HG02885 (cell line): ENCODE data around the gene EPG5.
A peak's percentile ranks its signal among the peaks of the same experiment; 100 is the strongest.
"Not testable (repeated sequence)": the region's sequence is repeated elsewhere in the genome, so short reads cannot be mapped to it uniquely, and the experiment has no call there.

Experiments
- ATAC-seq: cut with Tn5 transposase; IDR thresholded peaks from one replicate; pipeline ENCODE4 v1.9.1; 2021; ENCODE audit warnings: mild to moderate bottlenecking; ENCODE audit not compliant: unreplicated experiment, poor library complexity

The EPG5 gene

DNA sequence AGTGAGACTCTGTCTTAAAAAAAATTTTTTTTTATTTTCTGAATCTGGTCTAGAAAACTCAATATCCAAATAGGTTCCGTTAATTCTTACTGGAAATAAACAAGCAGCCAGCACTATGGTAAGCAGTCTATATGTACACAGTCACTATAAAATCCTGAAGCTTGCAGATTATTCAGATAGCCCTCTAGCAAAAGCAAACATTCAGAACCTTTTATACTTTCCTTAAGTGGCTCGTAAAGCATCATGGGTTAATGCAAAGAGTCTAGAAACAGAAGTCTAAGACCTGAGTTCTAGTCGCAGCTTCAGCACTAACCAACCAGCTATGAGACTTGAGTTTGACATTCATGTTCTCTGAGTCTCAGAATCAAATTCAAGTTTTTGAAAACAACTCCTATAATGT lies 89.7 kb downstream of the EPG5 start:
- ATAC-seq, result no peak

GRCh38 chr18:45876161-45876560 lies 91.0 kb downstream of the EPG5 start:
- no peak for ATAC-seq

GRCh38 chr18:45874491-45875184 lies 92.5 kb downstream of the EPG5 start:
- peak; percentile 96 for ATAC-seq

DNA sequence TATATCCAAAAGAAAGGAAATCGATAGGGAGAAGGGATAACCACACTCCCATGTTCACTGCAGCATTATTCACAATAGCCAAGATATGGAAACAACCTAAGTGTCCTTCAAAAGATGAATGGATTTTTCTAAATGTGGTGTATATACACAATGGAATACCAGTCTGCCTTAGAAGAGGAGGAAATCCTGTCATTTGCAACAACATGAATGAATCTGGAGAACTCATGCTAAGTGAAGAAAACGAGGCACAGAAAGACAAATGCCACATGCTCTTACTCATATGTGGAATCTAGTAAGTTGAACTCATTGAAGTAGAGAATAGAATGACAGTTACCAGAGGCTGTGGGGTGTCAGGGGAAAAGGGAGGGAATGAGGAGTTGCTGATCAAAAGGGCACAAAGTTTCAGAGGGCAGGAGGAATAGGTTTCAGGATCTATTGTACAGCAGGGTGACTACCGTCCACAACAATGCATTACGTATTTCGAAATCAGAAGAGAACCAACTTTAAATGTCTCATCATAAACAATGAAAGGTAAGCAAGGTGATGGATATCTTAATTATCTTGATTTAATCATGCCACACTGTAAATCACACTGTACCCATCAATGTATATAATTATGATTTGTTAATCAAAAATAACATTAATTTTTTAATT lies 95.6 kb downstream of the EPG5 start:
- ATAC-seq, result no peak

DNA sequence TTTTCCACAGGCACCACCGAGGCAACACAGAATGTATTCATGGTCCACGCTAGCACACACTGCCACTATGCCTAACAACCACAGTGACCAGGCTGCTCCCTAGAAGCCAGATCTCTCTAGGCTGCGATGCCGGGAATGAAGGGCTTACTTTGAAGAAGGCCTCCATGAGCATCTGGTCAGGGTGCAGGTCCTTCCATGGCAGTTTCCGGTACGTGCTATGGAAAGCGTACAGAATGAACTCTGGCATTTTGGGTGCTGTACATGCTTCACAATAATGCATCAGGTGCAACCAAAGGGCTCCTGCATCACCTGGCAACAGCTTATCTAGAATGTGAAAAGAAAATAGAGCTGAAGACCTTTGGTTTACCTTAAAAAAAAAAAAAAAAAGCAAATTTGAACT lies 96.7 kb downstream of the EPG5 start:
- ATAC-seq, result no peak

- ATAC-seq, result no peak
Observed at GRCh38 chr18:45865466-45865865, 101.7 kb downstream of the EPG5 start.

DNA sequence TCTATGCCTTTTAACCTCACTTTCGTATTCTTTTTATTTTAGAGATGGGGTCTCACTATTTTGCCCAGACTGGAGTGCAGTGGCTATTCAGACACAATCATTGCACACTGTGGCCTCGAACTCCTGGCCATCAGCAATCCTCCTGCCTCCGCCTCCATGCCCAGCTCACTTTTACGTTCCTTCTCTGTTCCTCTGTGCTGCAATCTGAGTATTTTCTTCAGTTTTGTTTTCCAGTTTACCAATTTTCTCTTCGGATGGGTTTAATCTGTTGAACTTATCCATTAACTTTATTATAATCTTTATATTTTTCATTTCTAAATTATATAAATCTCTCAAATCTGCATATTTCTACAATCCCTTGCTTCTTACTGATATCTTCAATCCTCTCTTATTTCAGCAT lies 103.0 kb downstream of the EPG5 start:
- ATAC-seq, result no peak

GRCh38 chr18:45863469-45863868 lies 103.7 kb downstream of the EPG5 start:
- ATAC-seq, result no peak

- ATAC-seq, result no peak
Observed at GRCh38 chr18:45861926-45862325, 105.2 kb downstream of the EPG5 start.

DNA sequence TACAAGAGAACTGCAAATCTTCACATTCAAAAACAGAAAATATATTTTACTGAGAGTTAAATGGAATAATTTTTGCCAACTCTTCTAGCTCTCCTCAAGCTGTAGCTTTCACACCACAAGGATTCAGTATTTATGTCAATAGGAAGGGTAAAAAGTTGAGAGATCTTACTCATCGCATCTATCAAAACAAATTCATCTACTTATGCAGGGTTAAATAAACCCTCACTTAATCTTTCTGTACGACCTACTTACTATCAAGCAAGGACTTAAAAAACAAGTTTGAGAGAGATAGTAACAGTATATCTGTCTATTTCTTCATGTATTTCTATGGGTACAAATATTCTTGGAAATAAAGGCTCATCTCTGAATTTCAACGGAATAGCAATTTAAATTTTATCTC lies 106.2 kb downstream of the EPG5 start:
- ATAC-seq, result no peak

GRCh38 chr18:45860492-45860891 lies 106.6 kb downstream of the EPG5 start:
- no peak for ATAC-seq

DNA sequence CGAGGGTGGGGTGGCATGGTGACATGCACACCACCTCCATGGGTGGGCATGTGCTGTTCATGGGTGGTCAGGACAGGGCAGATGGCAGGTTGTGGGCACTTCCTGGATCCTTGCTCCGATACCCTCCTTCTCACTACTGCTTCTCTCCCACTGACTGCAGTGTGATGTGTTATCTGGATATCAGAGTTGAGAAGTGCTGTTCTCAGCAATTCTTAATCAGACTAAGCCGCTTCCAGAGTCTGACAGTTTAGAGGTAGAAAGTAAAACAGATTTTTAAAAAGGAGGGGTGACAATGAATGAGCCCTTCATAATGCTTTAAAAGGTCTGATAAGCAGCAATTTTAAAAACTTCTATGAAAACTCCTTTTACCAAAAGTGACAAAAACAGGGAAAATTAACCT lies 107.8 kb downstream of the EPG5 start:
- no peak for ATAC-seq

- no peak for ATAC-seq
Observed at GRCh38 chr18:45856531-45856930, 110.6 kb downstream of the EPG5 start.

DNA sequence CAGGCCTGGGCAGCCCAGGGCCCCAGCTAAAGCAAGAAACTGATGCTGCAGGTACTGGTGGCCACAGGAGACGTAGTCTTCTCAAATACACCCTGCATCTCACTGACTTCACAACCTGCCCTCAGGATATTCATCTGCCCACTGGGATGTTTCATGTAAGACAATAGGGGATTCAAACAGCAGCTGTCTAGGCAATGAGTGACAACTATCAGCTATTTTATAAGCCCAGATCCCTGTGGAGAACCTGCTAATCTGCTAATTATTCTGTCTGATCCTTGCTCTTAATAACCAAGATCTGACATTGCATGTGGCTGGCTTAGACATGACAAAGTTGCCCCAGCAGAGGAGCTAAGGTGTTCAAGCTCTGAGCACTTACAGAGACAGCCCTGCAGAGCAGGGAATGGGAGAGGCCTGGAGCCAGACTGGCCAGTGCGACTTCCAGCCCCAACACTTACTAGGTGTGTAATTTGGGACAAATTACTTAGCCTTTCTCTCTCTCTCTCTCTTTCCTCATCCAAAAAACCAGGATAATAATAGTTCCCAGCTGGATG lies 113.0 kb downstream of the EPG5 start:
- no peak for ATAC-seq

- no peak for ATAC-seq
Observed at GRCh38 chr18:45852631-45853030, 114.5 kb downstream of the EPG5 start.

- no peak for ATAC-seq
Observed at GRCh38 chr18:45851161-45851925, 115.8 kb downstream of the EPG5 start.

DNA sequence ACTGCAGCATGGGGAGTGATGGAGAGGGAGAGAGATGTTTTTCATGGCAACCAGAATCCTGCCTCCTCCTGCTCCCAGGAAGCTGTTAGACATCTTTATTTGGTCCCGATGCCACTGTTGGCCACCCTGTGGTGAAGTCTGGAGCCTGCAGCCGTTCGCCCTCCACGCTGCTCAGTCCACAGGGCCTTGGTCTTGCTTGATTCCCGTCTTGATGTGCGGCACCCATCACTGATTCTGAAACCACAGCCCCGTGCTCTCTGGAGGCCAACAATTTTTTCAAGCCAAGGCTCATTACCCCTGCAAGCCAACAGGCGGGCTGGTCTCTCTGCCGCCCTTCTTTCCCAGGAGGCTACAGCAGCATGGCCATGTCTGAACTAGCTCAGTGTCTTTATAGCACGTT lies 117.1 kb downstream of the EPG5 start:
- peak; percentile 55 for ATAC-seq

GRCh38 chr18:45849529-45849928 lies 117.6 kb downstream of the EPG5 start:
- no peak for ATAC-seq

- not testable (repeated sequence) for ATAC-seq
Observed at GRCh38 chr18:45848643-45849042, 118.5 kb downstream of the EPG5 start.

GRCh38 chr18:45847119-45847518 lies 120.0 kb downstream of the EPG5 start:
- no peak for ATAC-seq

DNA sequence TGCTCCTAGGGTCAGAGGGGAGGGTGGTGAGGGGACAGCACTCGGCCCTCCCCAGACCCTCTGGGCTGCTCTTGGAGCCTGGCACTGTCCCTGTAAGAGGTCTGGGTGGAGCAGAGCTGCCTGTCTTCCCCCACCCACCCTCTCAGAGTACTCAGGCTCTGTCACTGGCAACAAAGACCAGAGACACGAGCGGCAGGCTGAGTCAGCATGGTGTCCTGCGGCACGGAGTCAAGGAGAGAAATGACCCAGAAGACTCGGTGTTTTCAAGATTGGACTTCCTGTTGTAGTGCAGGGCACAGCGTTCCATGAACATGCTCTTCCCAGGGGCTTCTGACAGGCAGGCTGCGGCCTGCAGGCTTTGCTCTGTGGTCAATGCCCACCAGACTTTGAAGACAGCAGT lies 121.7 kb downstream of the EPG5 start:
- no peak for ATAC-seq
